GM19438 (cell line): ENCODE measurements around the gene OTP.

ENCODE experiments used
- ATAC-seq: cut with Tn5 transposase; IDR thresholded peaks from one replicate; pipeline ENCODE4 v1.9.1; 2021; ENCODE audit warnings: low read depth; ENCODE audit not compliant: unreplicated experiment

OTP gene

GRCh38 chr5:77640589-77641396 is 2.3 kb upstream of the OTP start:
- no peak for ATAC-seq

- ATAC-seq, result no peak
Measured at GRCh38 chr5:77638763-77639671, 504 bp upstream of the OTP start.

- no peak for ATAC-seq
Measured at GRCh38 chr5:77637170-77637997, 1.1 kb downstream of the OTP start.

GRCh38 chr5:77636641-77637169 is 1.8 kb downstream of the OTP start:
- no peak for ATAC-seq

- ATAC-seq, result no peak
Measured at GRCh38 chr5:77635917-77636640, 2.4 kb downstream of the OTP start.

- ATAC-seq, result no peak
Measured at GRCh38 chr5:77635067-77635916, 3.2 kb downstream of the OTP start.

- ATAC-seq, result no peak
Measured at GRCh38 chr5:77633709-77634108, 4.8 kb downstream of the OTP start.

- ATAC-seq, result no peak
Measured at GRCh38 chr5:77633207-77633675, 5.3 kb downstream of the OTP start.

- no peak for ATAC-seq
Measured at GRCh38 chr5:77632526-77633206, 5.8 kb downstream of the OTP start.

- ATAC-seq, result peak; percentile 95
Measured at GRCh38 chr5:77630114-77630680, 8.3 kb downstream of the OTP start.

GRCh38 chr5:77629509-77630113 is 8.9 kb downstream of the OTP start:
- no peak for ATAC-seq

- ATAC-seq, result no peak
Measured at GRCh38 chr5:77628840-77629508, 9.5 kb downstream of the OTP start.

- no peak for ATAC-seq
Measured at GRCh38 chr5:77627869-77628674, 10.4 kb downstream of the OTP start.

- ATAC-seq, result no peak
Measured at GRCh38 chr5:77623203-77623740, 15.2 kb downstream of the OTP start.

GRCh38 chr5:77621440-77621839 is 17.1 kb downstream of the OTP start:
- ATAC-seq, result no peak

GRCh38 chr5:77620405-77620804 is 18.1 kb downstream of the OTP start:
- ATAC-seq, result no peak
